Hindlimb muscle (tissue), 1 donor: ENCODE measurements around the gene CPSF4. TPM values are rescaled to one million over a fixed set of nuclear protein-coding genes. Genes with fewer than 3 reads are reported as not detected.

Source experiments
- DNase-seq: peaks from one replicate; pipeline ENCODE4 v3.0.0-alpha.2; 2013
- polyA plus RNA-seq: library from polyadenylated mRNA; unstranded; fragments of 120-200 nt; gene quantifications from one replicate; pipeline ENCODE4 v1.2.1, GENCODE V29; 2013; ENCODE audit not compliant: insufficient read length

Gene CPSF4
- polyA plus RNA-seq = 38.0 TPM

DNA sequence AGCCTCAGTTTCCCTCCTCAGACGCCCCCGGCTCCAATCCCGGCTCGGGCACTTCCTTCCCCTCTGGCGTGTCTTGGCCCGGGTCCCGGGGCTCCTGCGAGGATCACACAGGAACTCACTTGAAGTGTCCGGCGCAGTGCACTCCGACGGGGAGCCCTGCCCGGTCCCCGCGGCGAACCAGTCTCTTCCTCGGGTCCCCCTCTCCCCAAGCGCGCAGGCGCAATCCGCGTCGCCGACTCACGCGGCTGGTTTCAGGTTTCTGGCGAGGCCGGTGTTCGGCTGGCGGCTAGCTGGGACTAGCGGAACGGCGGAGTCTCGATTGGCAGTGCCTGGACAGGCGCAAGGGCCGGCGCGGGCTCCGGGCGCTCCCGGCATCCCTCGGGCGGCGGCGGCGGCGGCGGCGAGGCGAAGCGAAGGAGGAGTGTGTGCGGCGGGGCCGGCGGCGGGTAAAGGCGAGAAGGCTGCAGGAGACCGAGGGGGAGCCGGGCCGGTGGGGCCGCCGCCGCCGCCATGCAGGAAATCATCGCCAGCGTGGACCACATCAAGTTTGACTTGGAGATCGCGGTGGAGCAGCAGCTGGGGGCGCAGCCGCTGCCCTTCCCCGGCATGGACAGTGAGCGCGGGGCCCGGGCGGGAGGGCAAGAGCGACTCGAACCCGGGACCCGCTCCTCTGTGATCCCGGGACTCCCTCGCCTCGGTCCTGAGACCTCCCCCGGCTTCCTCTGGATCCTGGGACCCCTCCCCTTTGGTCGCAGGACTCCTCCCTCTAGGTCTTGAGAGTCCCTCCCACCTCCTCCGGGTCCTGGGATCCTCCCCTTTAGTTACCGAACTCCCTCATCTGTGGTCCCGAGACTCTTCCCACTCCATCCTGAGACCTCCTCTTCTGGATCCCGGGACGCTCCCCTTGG, at the start of gene CPSF4, which contains the start of gene PTCD1:
CPSF4 (plus strand) TSS at position 371 of the 908 bp plus-strand sequence; CDS start at position 511, 140 bp downstream.
PTCD1 (minus strand) TSS at position 226 of the 908 bp plus-strand sequence. CDS start 3,556 bp downstream, outside the sequence.
- peak; percentile 97 for DNase-seq

DNA sequence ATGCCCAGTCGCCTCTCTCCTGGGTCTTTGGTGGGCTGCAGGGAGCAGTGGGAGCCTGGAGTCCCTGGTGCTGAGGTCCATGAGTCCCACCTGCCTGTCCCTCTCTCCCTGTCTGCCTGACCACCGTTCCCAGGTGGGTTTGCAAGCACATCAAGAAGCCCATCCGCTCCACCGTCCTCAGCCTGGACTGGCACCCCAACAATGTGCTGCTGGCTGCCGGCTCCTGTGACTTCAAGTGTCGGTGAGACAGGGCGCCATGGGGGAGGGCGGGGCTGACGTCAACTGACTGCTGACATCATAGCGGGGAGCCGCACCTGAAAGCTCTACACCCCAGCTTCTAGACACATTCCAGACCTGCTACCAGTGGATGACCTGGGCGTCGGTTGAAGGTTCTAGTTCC, 49.0 kb upstream of the CPSF4 start:
- no peak for DNase-seq

DNA sequence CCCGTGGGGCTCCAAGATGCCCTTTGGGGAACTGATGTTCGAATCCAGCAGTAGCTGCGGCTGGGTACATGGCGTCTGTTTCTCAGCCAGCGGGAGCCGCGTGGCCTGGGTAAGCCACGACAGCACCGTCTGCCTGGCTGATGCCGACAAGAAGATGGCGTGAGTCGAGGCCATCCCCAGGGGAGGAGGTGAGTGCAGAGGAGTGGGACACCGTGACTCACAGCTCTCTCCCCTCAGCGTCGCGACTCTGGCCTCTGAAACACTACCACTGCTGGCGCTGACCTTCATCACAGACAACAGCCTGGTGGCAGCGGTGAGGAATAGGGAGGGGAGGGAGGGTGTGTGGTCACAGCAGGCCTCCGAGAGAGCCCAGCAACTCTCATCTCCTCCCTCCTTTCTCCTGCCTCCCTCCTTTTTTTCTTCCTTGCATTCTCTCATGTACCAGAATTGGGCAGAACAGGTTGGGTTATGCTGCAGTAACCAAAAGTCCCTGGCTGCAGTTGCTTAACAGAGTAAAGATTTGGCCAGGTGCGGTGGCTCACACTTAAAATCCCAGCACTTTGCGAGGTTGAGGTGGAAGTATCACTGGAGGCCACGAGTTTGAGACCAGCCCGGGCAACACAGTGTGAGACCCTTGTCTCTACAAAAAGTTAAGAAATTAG, 47.7 kb upstream of the CPSF4 start:
- DNase-seq = no peak

DNA sequence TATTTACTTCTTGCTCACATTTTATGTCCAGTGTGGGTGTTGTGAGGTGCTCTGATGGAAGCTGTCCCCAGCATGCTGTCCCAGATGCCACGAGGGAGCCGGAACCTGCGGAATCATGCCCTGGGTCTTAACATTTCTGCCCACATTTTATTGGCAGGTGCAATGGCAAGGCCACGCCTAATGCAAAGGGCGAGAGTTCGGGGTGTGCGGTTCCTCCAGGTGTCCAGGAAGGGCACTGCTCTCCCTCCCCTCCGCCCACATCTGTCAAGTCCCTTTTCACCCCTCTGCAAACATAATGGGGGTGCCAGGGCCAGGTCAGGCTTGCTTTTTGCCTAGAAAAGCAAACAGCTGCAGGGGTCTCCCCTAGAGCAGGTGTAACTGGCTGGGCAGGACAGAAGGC, 46.7 kb upstream of the CPSF4 start:
- no peak for DNase-seq

DNA sequence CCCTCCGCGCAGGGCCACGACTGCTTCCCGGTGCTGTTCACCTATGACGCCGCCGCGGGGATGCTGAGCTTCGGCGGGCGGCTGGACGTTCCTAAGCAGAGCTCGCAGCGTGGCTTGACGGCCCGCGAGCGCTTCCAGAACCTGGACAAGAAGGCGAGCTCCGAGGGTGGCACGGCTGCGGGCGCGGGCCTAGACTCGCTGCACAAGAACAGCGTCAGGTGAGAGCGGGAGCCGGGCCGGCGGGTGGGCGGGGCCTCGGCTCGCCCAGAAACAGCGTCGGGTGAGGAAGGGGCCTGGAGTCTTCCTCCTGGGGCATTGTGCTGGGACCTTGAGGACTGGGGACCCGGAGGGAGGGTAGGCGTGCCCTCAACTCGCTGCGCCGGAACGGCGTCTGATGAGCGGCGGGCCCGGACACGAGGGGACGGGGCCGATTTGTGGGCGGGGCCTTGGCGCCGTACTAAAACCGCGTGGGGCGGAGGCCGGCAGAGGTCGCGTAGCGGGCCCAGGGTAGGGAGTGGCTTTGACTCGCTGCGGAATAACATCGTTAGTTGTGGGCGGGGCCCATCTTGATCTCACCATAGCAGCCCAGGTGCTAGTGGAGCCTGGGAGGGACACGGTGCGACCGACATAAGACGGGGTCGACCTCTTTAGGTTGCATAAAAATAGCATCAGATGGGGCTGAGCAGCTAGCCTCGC, 45.9 kb upstream of the CPSF4 start:
- DNase-seq = peak; percentile 66

DNA sequence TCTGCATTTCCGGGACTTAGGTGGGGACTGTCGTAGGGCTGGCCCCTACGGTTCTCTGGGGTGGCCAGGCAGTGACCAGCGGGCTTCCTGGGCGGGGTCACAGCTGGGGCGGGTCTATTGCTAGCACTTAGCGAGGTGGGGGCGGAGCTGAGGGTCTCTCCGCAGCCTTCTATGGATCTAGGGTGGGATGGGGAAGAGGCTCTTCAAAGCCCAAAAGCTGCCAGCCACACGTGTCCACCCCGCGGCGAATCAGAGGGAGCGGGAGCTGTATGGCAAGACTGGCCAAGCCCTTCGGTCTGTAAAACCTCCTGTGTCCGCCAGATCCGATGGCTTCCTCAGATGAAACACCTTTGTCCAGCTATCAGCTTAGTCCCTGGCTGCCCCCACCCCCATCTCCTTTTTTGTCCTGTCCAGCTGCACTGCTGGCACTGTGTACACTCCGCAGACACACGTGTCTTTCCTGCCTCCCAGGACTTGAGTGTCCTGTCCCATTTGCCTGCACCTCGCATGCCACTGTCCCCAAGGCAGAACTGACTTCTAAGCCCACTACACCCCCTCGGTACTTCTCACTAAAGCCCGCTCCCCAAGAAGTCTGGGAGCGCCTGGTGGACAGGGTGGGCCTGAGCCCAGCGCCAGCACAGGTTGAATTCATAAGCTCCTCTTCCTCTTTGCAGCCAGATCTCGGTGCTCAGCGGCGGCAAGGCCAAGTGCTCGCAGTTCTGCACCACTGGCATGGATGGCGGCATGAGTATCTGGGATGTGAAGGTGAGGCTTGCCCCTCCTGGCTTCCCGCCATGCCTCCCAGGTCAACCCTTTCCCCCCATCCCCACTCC, 45.2 kb upstream of the CPSF4 start:
- DNase-seq = no peak

DNA sequence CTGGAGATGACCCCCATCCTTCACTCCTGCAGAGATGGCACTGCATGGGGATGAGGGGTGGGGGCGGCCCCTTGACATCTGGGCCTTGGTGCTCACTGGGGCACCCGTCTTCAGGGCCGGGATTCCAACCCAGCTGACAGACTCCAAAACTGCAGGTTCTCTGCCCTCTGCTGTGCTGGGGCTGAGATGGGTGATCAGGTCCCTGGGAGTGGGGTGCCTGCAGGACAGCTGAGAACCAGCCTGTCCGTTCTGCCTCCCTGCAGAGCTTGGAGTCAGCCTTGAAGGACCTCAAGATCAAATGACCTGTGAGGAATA, 44.6 kb upstream of the CPSF4 start:
- DNase-seq = no peak

DNA sequence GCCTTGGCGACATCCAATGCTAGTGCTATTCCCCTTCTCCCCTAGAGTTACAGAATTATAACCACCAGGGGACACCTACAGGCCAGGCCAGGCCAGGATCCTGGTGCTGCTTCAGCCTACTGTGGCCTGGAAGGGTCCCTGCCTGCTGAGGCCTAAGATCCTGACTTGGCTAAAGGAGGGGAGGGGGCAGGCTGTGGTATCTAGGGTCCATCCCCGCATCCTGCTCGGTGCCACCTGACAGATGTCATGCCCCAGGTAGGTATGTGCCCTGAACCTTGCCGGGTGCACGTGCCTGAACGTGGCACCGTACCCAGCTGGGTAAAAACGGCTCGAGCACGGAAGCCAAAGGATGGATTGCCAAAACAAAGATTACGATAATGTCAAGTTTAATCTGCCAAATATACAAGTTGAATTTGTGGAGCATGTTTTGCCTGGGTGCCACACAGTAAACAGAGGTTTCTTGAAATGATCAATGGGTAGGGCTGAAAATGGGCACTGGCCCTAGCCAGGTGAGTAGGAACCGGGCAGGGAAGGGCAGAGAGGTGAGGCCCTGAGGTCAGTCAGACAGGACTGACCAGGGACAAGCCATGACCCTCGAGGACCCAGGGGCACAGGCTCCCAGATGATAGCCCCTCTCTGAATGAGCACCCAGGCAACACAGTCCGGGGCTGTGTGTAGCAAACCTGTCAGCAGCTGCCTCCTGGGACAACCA, 43.0 kb upstream of the CPSF4 start:
- no peak for DNase-seq

DNA sequence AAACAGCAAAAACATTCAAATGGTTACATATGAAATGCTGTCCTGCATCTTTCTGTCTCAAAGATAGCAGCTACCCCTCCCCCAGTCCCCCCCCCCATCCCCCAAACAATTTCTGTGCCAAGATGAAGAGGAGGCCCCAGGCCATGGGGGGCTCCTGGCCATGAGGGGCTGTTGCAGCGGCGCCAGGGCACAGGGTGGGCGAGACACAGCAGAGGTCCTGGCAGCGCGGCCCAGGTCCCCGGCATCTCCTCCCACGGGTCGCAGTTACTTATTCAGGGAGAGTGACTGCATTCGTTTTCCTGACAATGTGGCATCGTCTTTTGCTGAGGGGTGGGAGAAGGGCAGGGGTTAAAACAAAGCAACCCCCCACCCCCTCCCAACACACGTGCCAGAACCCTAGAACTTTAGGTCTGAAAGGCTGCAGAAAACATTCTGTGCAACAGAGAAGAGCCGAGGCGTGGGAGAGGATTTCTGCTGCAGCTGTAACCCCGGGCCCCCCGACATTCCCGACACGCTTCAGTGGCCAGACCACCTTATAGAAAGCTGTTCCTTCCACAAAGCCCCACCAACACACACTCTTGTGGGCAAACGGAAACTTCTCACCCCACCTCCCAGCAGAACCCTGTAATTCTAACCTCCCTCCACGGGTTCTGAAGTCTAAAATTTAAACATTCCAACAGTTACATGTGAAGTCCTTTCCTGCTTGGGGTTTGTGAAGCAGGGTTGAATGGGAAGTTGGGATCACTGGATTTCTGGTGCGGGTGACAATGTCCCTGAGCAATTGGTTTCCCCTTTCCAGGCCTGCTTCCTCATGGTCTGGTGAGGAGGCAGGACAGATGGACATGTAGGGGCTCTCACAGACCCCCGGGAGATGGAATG, 42.1 kb upstream of the CPSF4 start:
- DNase-seq = no peak

DNA sequence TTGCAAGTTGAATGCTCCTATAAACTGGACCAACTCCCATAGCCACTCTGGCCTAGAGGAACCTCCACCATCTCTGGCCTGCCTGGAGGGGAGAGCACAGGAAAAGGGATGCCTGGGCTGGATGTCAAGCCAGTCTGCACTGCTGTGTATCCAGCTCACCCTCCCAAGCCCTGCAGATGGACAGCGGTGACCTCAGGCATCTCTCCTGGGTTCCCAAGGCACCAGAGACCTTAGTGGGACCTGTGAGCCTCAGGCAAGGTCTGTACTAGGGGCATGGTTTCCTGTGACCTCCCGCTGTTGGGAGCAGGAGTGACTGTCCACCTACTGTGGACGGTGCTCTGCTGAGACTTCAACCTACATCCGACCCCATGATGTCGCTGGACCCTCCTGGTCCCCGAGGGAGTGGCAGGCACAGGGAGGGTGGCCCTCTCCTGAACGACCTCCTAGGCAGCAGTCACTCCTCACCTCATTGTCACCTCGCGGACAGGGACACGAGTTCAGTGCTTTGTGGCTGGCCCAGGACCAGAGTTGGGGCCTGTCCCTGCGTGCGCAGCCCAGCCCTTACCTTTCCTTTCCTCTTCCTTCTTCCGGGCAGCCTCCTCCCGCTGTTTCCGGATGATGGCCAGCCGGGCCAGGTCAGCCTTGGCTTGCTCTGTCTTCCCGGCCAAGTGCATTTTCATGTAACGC, 41.3 kb upstream of the CPSF4 start:
- DNase-seq = no peak

DNA sequence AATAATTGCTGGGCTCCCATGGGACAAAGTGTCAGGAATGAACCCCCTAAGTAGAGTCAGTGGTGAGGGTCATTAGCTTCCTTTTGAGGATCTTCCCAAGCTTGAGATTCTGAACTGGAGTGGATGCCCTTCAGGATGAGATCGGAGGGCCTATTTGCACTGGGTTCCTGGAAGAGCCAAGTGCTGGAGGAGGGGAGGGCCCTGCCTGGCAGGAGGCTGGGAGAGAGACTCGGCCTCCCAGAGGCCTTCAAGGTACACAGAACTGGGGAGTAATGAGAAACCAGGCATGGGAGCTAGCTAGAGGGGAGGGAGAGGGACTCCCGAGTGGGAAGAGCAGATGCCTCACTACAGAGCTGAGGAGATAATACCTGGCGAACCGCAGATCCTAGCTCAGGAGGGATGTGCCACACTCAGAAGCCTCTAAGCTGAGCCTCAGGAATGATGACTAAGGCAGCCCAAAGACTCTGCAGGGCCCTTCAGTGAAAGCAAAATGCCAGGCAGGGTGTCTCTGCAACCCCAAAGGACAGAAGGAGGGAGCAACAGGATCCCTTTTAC, 39.8 kb upstream of the CPSF4 start:
- DNase-seq = no peak

DNA sequence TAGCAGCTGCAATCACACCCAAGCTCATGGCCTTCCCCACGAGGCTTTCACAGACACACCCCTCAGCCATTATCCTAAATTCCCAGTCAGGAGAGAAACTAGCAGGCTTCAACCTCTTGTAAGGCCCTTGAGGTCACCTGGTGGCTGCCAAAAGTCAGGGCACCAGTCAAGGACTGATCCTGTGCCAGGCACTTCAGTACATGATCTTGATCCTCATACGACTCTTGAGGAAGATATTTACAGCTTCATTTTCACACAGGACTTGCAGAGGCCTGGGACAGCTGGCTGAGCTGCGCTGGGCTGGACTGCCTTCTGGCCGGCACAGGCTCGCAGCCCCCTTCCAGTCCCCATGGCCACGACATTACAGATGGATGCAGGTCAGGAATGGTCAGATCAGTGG, 39.1 kb upstream of the CPSF4 start:
- DNase-seq = no peak

DNA sequence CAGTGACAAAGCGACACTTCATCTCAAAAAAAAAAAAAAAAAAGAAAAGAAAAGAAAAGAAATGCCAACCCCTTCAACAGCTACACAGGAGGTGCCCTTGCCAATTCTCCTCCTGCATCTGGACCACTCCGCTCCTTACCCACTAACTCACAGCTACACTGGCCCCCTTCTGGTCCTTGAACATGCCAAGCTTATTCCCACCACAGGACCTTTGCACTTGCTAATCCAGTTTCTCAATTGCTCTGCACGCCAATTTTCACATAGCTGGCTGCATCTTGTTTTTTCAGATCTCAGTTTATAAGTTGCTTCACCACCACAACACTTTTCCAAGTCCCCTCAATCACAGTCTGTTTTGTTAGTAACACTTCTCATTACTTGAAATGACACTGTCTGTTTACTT, 35.9 kb upstream of the CPSF4 start:
- DNase-seq = no peak

DNA sequence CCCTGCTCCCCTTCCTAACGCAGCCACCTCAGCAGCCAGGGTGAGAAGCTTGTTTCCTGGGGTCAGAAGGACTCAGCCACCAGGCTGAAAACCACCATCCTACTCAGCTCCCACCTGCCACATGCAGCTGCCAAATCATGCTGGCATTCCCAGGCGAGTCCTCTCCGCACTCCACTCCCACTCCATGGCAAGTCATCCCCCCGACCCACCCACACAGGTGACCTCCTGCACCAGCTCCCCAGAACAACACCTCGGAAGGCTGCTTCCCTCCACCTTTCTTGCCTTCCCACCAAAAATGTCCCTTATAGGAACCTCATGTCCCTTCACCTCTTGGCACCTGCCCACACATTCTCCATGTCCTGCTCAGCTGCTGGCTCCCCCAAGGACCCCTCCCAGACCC, 35.0 kb upstream of the CPSF4 start:
- DNase-seq = no peak

DNA sequence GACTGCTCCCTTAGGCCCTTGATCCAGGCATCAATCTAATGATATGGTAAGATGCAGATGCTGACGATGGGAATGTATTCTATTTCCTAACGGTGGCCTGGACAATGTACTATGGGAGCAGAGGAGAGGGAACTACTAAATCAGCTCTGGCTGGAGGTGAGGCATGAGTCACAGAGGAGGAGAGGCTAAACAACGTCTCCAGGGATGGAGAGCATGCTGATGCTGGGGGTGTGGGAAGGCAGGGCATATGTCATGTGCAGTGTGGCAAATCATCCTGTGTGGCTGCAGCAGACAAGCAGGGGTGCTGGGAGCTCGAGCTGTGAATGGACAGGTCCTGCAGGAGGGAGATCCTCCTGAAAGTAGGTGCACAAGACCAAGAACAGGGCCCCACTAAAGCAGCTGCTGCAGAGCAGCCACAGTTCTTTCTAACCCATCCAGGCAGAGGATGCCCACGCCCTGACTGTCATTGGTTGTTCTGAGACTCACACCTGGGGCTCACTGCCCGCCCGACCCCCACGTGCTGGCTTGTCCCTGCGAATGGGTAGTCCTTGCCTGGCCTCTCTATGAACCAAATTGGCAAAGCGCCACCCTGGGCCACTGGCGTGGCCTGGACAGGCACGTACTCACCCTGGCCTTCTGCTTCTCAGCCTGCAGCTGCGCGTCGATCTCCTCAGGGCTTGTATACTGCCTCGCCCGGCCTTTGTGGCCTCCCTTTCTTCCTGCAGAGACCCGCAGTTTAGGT, 34.3 kb upstream of the CPSF4 start:
- no peak for DNase-seq

DNA sequence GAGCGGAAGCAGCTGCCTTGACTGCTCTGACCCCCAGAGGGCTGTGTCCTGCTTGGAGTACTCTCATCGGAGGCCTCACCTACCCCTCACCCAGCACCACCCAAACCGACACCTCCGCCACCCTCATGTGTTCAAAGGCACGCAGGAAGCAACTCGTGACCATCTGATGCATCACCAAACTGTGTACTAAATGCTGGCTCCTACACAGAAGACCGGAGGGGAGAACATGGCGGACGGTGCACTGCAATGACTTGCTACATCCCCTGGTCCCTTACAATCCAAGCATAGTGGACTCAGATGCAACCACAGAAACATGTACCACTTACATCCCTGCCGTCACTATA, 33.8 kb upstream of the CPSF4 start:
- DNase-seq = no peak

DNA sequence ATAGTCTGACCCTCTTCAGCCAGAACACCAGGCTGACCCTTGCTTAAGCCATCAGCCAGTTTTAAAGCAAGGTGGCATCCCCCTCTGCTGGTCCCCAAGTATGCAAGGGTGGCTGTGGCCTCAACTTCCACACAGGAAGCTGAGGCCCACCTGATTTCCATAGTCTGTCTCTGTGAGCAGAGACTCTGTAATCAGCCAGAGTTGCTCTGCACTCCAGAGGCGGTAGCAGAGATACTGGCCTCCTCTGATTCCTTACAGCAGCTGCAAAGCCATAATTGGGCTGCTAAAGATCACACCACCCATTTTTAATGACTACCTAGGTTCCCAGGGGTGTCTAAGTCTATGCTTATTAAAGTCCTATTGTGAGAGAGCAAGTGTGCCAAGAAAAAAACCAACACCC, 32.2 kb upstream of the CPSF4 start:
- DNase-seq = no peak

DNA sequence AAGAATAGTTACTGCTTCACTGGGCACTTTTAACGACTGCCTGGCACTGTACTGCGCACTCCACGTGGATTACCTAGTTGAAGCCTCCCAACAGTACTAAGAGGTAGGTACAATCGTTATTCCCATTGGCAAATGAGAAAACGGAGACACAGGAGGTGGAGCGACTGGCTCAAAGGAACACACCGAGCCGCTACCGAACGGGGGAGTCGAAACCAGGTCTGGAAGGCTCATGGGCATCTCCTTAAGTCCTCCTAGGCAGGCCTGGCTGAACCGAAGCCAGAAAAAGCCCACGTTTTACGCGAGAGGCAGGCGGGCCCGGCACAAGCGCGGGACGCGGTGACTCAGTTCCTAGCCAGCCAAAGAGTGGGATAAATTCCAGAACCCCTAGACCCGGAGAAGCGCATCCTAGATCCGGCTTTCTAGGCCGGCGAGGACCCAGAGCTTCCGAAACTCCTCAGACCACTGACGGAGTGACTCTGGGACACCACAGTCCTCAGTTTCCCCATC, 30.8 kb upstream of the CPSF4 start:
- DNase-seq = peak; percentile 50
